Stimulated activated CD8-positive, alpha-beta memory T cell treated with anti-CD3 and anti-CD28 coated beads, Interleukin-4, amount 100 ng/mL, for 48 hours (primary cell): Measurements from ENCODE around the gene UQCRH.

Experiments used
- DNase-seq: peaks from one replicate; pipeline ENCODE4 v3.0.0-alpha.2; 2020

UQCRH gene

GRCh38 chr1:46303038-46303871 is at the start of gene UQCRH, which contains the start of gene LRRC41:
Gene UQCRH, plus strand, starts transcription at chr1:46303698. Its CDS starts 69 bp downstream, at chr1:46303767.
Gene LRRC41, minus strand, starts transcription at chr1:46303616. Its CDS starts 294 bp downstream, at chr1:46303322.
- peak; percentile 94 for DNase-seq

GRCh38 chr1:46254668-46255067 is 48.8 kb upstream of the UQCRH start:
- no peak for DNase-seq

DNA sequence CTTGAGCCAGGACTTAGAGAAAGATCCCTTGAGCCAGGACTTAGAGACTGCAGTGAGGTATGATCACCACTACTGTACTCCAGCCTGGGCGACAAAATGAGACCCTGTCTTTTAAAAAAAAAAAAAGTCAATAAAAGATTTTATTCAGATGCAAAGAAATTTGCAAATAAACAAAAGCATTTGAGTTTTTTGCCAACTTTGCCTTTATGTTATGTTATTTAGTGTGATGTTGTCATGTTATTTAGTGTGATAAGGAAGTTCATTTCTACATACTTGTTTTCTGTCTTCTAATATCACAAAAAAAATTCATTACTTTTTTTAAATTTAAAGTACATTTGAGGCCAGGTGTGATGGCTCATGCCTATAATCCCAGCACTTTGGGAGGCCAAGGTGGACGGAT is 47.0 kb upstream of the UQCRH start:
- DNase-seq, result no peak

DNA sequence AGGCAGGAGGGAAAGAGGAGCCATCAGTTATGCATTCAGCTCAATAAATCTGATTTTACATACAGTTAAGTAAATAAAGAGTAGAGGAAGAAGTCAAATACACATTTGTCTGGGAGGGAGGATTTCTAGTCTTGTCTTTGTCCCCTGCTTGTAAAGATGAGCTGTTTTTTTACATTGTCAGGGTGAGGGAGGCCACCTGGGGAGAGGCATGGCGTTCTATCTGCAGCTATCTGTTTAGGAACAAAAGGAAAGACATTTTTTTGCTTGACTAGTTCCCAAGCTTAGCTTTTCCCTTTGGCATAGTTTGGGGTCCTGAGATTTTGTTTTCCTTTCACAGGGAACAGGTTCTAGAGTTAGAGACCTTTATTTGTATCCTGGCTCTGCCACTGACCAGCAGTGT is 41.0 kb upstream of the UQCRH start:
- no peak for DNase-seq

DNA sequence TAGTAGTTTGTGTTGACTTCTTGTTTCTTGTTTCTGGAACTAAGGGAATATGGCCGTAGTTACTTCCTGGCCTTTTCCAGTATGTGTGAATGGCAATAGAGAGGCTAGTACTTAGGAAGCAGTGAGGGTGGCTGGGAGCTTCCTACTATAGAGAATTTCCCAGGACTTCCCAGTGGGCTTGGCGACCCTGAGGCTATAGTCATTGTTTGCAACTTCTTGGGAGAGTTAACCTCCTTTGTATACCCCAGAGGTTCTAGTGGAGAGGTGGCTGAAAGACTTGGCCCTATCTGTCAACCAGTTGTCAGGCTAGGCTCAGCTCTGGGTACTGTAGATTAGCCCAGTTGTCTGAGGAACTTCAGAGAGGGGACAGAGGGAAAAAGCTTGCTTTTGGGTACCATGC is 40.4 kb upstream of the UQCRH start:
- no peak for DNase-seq

DNA sequence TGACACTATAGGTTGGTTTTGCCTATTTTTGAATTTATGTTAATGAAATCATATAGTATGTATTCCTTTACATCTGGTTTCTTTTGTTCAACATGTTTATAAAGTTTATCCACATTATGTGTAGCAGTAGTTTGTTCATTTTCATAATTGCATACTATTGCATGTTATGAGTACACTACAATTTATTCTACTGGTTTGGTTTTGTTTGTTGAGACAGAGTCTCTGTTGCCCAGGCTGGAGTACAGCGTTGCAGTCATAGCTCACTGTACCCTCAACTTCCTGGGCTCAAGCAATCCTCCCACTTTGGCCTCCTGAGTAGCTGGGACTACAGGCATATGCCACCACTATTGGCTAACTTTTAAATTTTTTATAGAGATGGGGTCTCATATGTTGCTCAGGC is 34.9 kb upstream of the UQCRH start:
- no peak for DNase-seq

GRCh38 chr1:46274225-46275029 is 29.1 kb upstream of the UQCRH start:
- DNase-seq, result no peak

DNA sequence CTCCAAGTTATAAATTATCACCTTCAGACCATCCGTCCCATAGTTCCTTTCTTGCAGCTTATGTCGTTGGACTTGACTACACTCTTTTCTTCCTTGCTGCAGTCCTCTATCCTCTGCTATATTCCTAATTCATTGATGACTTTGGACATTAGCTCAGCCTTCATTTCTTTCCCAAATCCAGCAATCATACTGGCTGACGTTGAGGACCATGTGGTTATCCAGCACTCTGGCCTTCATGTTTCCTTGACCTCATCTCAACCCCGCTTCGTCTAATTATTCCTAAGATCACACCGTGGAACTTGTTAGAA is 28.5 kb upstream of the UQCRH start:
- DNase-seq, result no peak

DNA sequence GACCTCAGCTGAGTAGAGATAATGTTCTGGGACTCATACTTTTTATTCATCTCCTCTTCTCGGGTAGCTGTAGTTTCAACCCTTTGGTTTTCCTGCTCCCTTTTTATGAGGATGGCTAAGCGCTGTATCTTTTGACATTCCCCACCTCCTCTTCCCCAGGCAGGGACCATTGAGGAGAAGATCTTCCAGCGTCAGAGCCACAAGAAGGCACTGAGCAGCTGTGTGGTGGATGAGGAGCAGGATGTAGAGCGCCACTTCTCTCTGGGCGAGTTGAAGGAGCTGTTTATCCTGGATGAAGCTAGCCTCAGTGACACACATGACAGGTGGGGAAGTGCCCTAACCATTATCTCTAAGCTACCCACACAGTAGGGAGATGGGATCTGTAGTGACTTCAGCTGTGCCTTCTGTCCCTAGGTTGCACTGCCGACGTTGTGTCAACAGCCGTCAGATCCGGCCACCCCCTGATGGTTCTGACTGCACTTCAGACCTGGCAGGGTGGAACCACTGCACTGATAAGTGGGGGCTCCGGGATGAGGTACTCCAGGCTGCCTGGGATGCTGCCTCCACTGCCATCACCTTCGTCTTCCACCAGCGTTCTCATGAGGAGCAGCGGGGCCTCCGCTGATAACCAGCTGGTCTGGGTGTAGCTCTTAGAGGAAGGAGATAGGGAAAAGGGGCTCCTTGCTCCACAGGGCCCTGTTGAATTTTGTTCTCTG is 25.7 kb upstream of the UQCRH start:
- DNase-seq, result no peak

- no peak for DNase-seq
Observed at GRCh38 chr1:46278807-46279206, 24.7 kb upstream of the UQCRH start.

GRCh38 chr1:46280092-46280491 is 23.4 kb upstream of the UQCRH start:
- no peak for DNase-seq

DNA sequence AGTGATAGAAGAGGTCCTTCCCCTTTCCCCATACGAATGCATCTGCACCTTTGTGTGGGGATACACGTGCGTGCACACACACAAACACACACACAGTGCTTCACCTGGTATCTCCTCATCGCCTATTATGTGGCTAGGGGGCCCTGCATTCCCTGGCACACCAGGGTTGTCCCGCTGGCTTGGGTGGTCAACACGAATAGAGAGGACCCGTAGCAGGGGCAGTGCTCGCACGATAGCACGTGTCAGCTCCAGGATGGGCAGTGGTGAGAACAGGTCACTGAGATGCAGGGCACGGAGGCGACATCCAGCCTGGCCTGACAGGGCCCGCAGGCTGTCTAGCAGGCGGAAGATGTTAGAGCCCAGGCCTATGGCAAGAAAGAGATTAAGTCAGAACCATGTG is 22.5 kb upstream of the UQCRH start:
- no peak for DNase-seq

GRCh38 chr1:46284058-46284457 is 19.4 kb upstream of the UQCRH start:
- DNase-seq, result no peak

DNA sequence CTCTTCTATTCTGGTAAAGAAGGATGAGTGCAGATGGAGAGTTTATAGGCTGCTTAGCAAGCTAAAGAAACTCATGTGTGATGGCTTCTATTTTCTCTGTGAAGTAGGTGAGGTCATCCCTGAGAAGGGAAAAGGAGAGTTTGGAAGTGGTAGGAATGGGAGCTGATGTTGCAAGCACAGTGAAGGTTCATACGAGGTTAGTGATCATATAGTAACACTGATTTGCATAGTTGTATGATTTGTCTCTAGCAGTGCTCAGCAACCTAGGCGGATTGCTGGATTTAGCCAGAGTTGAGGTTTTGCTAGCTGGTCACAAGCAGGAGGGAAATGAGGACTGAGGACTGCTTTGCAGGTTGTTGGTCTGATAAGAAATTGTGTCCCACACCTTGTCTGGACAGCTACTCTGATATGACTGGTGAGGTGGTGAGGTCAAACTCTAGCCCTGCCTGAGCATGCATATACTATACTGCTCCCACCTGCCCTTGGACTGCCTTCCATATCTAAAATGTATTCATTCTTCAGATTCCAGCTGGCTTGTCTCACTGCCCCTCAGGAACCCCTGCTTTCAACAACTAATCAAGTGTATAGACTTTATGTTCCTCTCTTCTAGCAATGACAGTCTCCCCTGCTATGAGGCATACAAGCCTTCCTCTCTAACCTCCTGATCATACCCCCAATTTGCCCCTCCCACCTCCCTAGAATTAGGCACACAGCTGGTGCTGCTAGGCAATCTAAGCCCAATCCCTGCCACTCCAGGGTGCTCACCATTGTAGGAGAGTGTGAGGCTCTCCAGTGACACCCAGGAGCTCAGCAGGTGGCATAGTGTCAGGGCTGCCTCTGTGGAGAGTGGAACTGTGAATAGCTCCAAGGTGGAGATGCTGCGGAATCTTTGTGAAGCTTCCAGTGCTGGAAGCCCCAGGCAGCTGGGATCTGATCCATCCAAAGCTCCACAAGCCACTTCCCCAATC is 18.6 kb upstream of the UQCRH start:
- no peak for DNase-seq

GRCh38 chr1:46285730-46286477 is 17.6 kb upstream of the UQCRH start:
- DNase-seq, result peak; percentile 64

DNA sequence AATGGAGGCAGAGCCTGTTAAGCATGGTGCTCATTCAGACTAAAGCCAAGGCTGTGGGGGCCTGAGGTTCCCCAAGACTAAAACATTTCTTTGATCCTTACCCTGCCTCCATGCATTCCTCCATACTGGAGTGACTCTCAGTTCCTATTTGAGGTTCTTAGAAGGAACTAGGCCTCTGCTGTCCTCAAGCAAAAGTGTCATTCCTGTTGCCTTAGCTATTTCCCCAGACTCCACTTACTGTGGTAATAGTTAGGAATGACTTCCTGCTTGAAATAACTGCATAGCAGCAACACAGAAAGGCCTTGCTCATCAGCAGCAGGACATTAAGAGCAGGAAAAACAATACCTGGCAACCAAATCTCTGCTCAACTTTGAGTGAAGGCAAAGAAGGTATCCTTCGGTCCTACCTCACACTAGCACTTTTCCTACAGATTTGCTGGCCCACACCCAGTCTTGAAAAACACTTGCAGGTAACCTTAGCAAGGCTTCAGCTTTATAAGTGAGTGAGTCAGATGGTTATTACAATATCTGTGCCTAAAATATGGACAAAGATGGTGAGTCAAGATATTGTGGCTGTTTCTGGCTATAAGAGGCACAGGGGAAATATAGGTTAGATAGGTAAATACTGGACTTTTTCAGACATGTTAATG is 14.9 kb upstream of the UQCRH start:
- DNase-seq, result no peak

DNA sequence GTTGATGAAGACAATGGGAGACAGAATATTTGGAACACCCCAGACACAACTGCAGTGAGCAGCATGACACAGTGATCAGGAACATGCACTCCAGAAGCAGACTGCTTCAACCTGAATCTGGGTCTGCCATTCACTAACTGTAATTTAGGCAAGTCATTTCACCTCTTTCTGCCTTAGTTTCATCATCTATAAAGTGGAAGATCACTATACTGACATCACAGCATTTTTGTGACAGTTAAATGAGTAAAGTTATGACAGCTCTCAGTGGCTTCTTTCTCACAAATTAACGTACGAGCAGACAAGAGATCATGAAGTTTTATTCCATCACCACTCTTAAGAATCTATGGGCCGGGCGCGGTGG is 14.4 kb upstream of the UQCRH start:
- DNase-seq, result no peak

- DNase-seq, result no peak
Observed at GRCh38 chr1:46289976-46290375, 13.5 kb upstream of the UQCRH start.

GRCh38 chr1:46295306-46295705 is 8.2 kb upstream of the UQCRH start:
- no peak for DNase-seq

- DNase-seq, result no peak
Observed at GRCh38 chr1:46298387-46298786, 5.1 kb upstream of the UQCRH start.
